Pancreas (tissue), 10 donors: ENCODE results near the gene PDLIM3. TPM values are rescaled to one million over a fixed set of nuclear protein-coding genes. Genes with fewer than 3 reads are reported as not detected.

Experiments
- ATAC-seq, 4 donors: fragments of 200-7000 bp; cut with Tn5 transposase; one replicate each; pipeline versions ENCODE4 v1.8.0 to v1.9.1; 2020; ENCODE audit warnings: mild to moderate bottlenecking in 4 of 4, moderate library complexity in 4 of 4
- DNase-seq, 6 donors: peaks; one replicate each; pipeline ENCODE4 v3.0.0-alpha.2; 2020
- FAIRE-seq: peaks from 2 replicates; lab custom pipeline; 2012; peaks lifted over from hg19 to GRCh38; lab: Jason Lieb, UNC
- H3K27ac ChIP-seq, 4 donors: fragments of 200-600 bp; sonication (generic); 1 replicate in 3 of 4; 2 replicates in 1 of 4; pipeline versions ENCODE4 v1.5.0 to v1.8.0; 2020
- H3K27me3 ChIP-seq, 4 donors: fragments of 200-600 bp; one replicate each; pipeline ENCODE4 v1.8.0; 2021
- H3K36me3 ChIP-seq, 3 donors: fragments of 200-600 bp; sonication (generic) in 1 of 3; one replicate each; pipeline versions ENCODE4 v1.5.0 to v1.8.0; 2020 to 2021
- H3K4me1 ChIP-seq, 3 donors: fragments of 200-600 bp; one replicate each; pipeline ENCODE4 v1.8.0; 2021
- H3K4me3 ChIP-seq, 4 donors: fragments of 200-600 bp; sonication (generic) in 2 of 4; one replicate each; pipeline versions ENCODE4 v1.5.0 to v1.8.0; 2020 to 2021
- H3K9me3 ChIP-seq, 4 donors: fragments of 200-600 bp; one replicate each; pipeline ENCODE4 v1.8.0; 2021
- WGBS, 2 donors: extraction: QIAGEN DNeasy Blood & Tissue Kit; methylation state at CpG; one replicate each; pipeline ENCODE4 v1.1.7; 2013; 5-methylcytosine and 5-hydroxymethylcytosine counted together
- intact Hi-C, 3 donors: fragments of 100-400 bp; cut with DNase I; formaldehyde crosslinking; loops; one replicate each; pipeline versions ENCODE4 v1.11.1 to v1.14.2; 2022
- polyA plus RNA-seq, 2 donors: library from polyadenylated mRNA; stranded (reverse); fragments of 200-250 nt; gene quantifications; one replicate each; pipeline ENCODE4 v1.2.3, GENCODE V29; 2013
- total RNA-seq, 6 donors: library from RNA; stranded (reverse); fragmentation: NEBNext Ultra II Directional in 4 of 6; extraction: Animal tissue kit (Norgen Biotek cat#: 25700) in 4 of 6; gene quantifications; one replicate each; pipeline versions ENCODE4 v1.2.1 to v1.2.4, GENCODE V29; 2021 to 2023
- TF ChIP-seq, protein P1 (sequence below), 4 donors: fragments of 200-600 bp; sonication (generic) in 3 of 4; IDR thresholded peaks; one replicate each; pipeline versions ENCODE4 v1.5.0 to v1.8.0; 2021; ENCODE audit warnings: antibody characterized with exemption in 4 of 4
- donor health status: healthy with polysubstance abuse.
- donor health status: DM: no; HTN: no; CAD: no; lungs with moderate emphysema.
- donor health status: DM: no; HTN: no; CAD: no.
- donor health status: control.
- donor health status: control.
- donor health status: Bipolar disorder and iron deficiency.
- donor health status: DM: yes; HTN: yes; CAD: no.
- donor health status: DM: no; HTN: no; CAD: no.
- donor health status: DM: no; HTN: no; CAD: no.
- donor health status: DM: yes; HTN: yes; CAD: no.

Gene PDLIM3
- total and polyA plus RNA-seq, 8 donors = 6.3 to 50.5 (median 18.9) TPM

- H3K27ac ChIP-seq = no peak overlapping the region
- whole genome bisulfite sequencing, 2 donors = 71% methylated on average over 3 of the region's 3 CpGs
- ATAC-seq (no peak), DNase-seq (no peak), FAIRE-seq (no peak)
- H3K36me3 ChIP-seq = no peaks in the 10 kb centered on the region
- no peaks in the 10 kb centered on the region for H3K9me3 ChIP-seq
- intact Hi-C loops = no loop called here
- no peaks in the 10 kb centered on the region for H3K27me3 ChIP-seq
- peaks cover 0 to 24% (median 9%) of the 10 kb centered on the region in 3 donors for H3K4me1 ChIP-seq
- TF ChIP-seq, protein P1, sequence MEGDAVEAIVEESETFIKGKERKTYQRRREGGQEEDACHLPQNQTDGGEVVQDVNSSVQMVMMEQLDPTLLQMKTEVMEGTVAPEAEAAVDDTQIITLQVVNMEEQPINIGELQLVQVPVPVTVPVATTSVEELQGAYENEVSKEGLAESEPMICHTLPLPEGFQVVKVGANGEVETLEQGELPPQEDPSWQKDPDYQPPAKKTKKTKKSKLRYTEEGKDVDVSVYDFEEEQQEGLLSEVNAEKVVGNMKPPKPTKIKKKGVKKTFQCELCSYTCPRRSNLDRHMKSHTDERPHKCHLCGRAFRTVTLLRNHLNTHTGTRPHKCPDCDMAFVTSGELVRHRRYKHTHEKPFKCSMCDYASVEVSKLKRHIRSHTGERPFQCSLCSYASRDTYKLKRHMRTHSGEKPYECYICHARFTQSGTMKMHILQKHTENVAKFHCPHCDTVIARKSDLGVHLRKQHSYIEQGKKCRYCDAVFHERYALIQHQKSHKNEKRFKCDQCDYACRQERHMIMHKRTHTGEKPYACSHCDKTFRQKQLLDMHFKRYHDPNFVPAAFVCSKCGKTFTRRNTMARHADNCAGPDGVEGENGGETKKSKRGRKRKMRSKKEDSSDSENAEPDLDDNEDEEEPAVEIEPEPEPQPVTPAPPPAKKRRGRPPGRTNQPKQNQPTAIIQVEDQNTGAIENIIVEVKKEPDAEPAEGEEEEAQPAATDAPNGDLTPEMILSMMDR (IDR thresholded peaks at IDR 0.05) = no peak
- no peak overlapping the region for H3K4me3 ChIP-seq
Measured at GRCh38 chr4:185570727-185571126, 35.4 kb upstream of the PDLIM3 start.

GRCh38 chr4:185567381-185568376 lies 32.4 kb upstream of the PDLIM3 start:
- WGBS, 2 donors = 40 to 50% methylated on average over 21 of the region's 21 CpGs
- H3K4me1 ChIP-seq = peaks cover 0 to 23% (median 9%) of the 10 kb centered on the region in 3 donors
- DNase-seq = peak in 5 of 6 donors; percentile 34 to 74 (median 67)
- peak; percentile 78 to 86 (median 78) for ATAC-seq
- no peaks in the 10 kb centered on the region for H3K27me3 ChIP-seq
- intact Hi-C loops = no loop called here
- H3K27ac ChIP-seq = peak overlapping the region; percentile 51 to 86 (median 72)
- TF ChIP-seq, protein P1 (IDR thresholded peaks at IDR 0.05) = no peak
- no peaks in the 10 kb centered on the region for H3K36me3 ChIP-seq
- H3K4me3 ChIP-seq = no peak overlapping the region
- no peaks in the 10 kb centered on the region for H3K9me3 ChIP-seq
- FAIRE-seq = no peak

GRCh38 chr4:185566972-185567371 lies 31.7 kb upstream of the PDLIM3 start:
- ATAC-seq (peak; percentile 82 to 89 (median 84)), FAIRE-seq (no peak), DNase-seq (peak in 1 of 6 donors; percentile 48)
- no peaks in the 10 kb centered on the region for H3K36me3 ChIP-seq
- H3K4me1 ChIP-seq = peaks cover 0 to 23% (median 9%) of the 10 kb centered on the region in 3 donors
- H3K9me3 ChIP-seq = no peaks in the 10 kb centered on the region
- intact Hi-C loops = no loop called here
- H3K27ac ChIP-seq = peak overlapping the region; percentile 51 to 86 (median 72)
- WGBS, 2 donors = 59 to 69% methylated on average over 1 of the region's 1 CpG
- H3K27me3 ChIP-seq = no peaks in the 10 kb centered on the region
- TF ChIP-seq, protein P1 (IDR thresholded peaks at IDR 0.05) = no peak
- no peak overlapping the region for H3K4me3 ChIP-seq

- Histone ChIP-seq H3K36me3 (no peaks in the 10 kb centered on the region), H3K4me1 (peaks cover 0 to 23% (median 9%) of the 10 kb centered on the region in 3 donors), H3K27me3 (no peaks in the 10 kb centered on the region), H3K4me3 (no peak overlapping the region), H3K27ac (peak overlapping the region; percentile 51 to 86 (median 72)), H3K9me3 (no peaks in the 10 kb centered on the region)
- FAIRE-seq (no peak), ATAC-seq (no peak), DNase-seq (no peak)
- TF ChIP-seq, protein P1 (IDR thresholded peaks at IDR 0.05) = no peak
- intact Hi-C loops = no loop called here
- WGBS, 2 donors = 67 to 75% methylated on average over 8 of the region's 8 CpGs
Measured at GRCh38 chr4:185566425-185566824, 31.1 kb upstream of the PDLIM3 start.
